ENCODE results near the gene CCDC175.

GRCh38 chr14:59582161-59582560, 5.5 kb upstream of the CCDC175 start:
- TF ChIP-seq CTCF (IDR thresholded peaks at IDR 0.05; ENCODE audit: low read depth, low read length, missing input control) (no peak), NR2F2 (IDR thresholded peaks at IDR 0.05) (no peak), ZBTB33 (IDR thresholded peaks at IDR 0.05) (no peak), YY1 (IDR thresholded peaks at IDR 0.05) (no peak), HNF4A (conservative IDR thresholded peaks at IDR 0.05) (no peak)
